OCI-LY7 (cell line): Measurements from ENCODE around the gene ASMTL. TPM values are rescaled to one million over a fixed set of nuclear protein-coding genes. Genes with fewer than 3 reads are reported as not detected.

Experiments used
- BruUV-seq: library from RNA; stranded (reverse); fragments of 400-500 nt; replicated peaks from 2 replicates; lab custom pipeline; 2021; lab: Mats Ljungman, UMichigan
- CTCF ChIA-PET: fragments of 300-600 bp; sonication (Branson Sonifier 250); formaldehyde crosslinking; loops from one replicate; lab custom pipeline; 2022; ENCODE audit warnings: antibody characterized with exemption; ENCODE audit not compliant: unreplicated experiment; lab: Charles Lee
- POLR2A ChIA-PET: fragments of 300-600 bp; sonication (Branson Sonifier 250); formaldehyde crosslinking; loops from one replicate; lab custom pipeline; 2022; ENCODE audit warnings: antibody characterized with exemption; lab: Charles Lee
- DNase-seq: peaks from one replicate; pipeline ENCODE4 v3.0.0-alpha.2; 2015; ENCODE audit warnings: low spot score
- H2AFZ ChIP-seq: fragments of 200-600 bp; sonication (generic), shearing (Covaris generic); 2 replicates; pipeline ENCODE4 v1.6.1; 2014; ENCODE audit warnings: mild to moderate bottlenecking, antibody characterized with exemption, low read length, moderate library complexity
- H3K27ac ChIP-seq: fragments of 200-600 bp; sonication (generic); 2 replicates; pipeline ENCODE4 v1.5.1; 2014; ENCODE audit warnings: mixed run types, low read depth, mild to moderate bottlenecking, moderate library complexity, low read length, inconsistent platforms; ENCODE audit not compliant: poor library complexity, severe bottlenecking
- H3K36me3 ChIP-seq: fragments of 200-600 bp; sonication (generic); 2 replicates; pipeline ENCODE4 v1.6.1; 2014; ENCODE audit warnings: mild to moderate bottlenecking, antibody characterized with exemption, low read length, moderate library complexity, mixed read lengths; ENCODE audit not compliant: insufficient read depth
- H3K4me1 ChIP-seq: fragments of 200-600 bp; sonication (generic); 2 replicates; pipeline ENCODE4 v1.5.1; 2014; ENCODE audit warnings: mild to moderate bottlenecking, low read length; ENCODE audit not compliant: insufficient read depth, poor library complexity, severe bottlenecking
- H3K4me2 ChIP-seq: fragments of 200-600 bp; sonication (generic); 2 replicates; pipeline ENCODE4 v1.6.1; 2014; ENCODE audit warnings: mild to moderate bottlenecking, low read length
- H3K4me3 ChIP-seq: fragments of 200-600 bp; sonication (generic); 2 replicates; pipeline ENCODE4 v1.5.1; 2014; ENCODE audit warnings: mild to moderate bottlenecking, low read depth, low read length; ENCODE audit not compliant: poor library complexity, severe bottlenecking
- H3K79me2 ChIP-seq: fragments of 200-600 bp; sonication (generic); 2 replicates; pipeline ENCODE4 v1.6.1; 2016; ENCODE audit warnings: low read depth, mild to moderate bottlenecking, low read length, moderate library complexity, mixed read lengths; ENCODE audit not compliant: insufficient read depth
- H3K9me2 ChIP-seq: fragments of 200-600 bp; sonication (generic); 2 replicates; pipeline ENCODE4 v1.6.1; 2016; ENCODE audit warnings: mild to moderate bottlenecking, low read length, mixed read lengths; ENCODE audit not compliant: insufficient read depth
- H3K9me3 ChIP-seq: fragments of 200-600 bp; sonication (generic); 2 replicates; pipeline ENCODE4 v1.6.1; 2014; ENCODE audit warnings: mild to moderate bottlenecking, mixed run types, low read length, mixed read lengths
- H4K20me1 ChIP-seq: fragments of 200-600 bp; sonication (generic); 2 replicates; pipeline ENCODE4 v1.6.1; 2014; ENCODE audit warnings: mild to moderate bottlenecking, antibody characterized with exemption, low read length, moderate library complexity, mixed read lengths; ENCODE audit not compliant: insufficient read depth
- EZH2phosphoT487 ChIP-seq: fragments of 200-600 bp; sonication (generic); IDR thresholded peaks from 2 replicates; pipeline ENCODE4 v1.6.1; 2018; ENCODE audit warnings: low read depth, borderline replicate concordance, mild to moderate bottlenecking, mixed run types, antibody characterized with exemption, low read length, moderate library complexity, mixed read lengths
- intact Hi-C: fragments of 100-400 bp; cut with micrococcal nuclease; formaldehyde crosslinking; loops from one replicate; pipeline ENCODE4 v1.10.0; 2022; ENCODE audit not compliant: unreplicated experiment
- total RNA-seq, 2 experiments: library from RNA; depleted of rRNA in 1 of 2; stranded (reverse); fragments of >200 nt in 1 of 2; shearing (Covaris generic) in 1 of 2; gene quantifications; 2 replicates each; pipeline ENCODE4 v1.2.3, GENCODE V29; 2014 to 2022
- TF ChIP-seq, protein P1 (sequence below): fragments of 200-600 bp; sonication (generic); conservative IDR thresholded peaks from 2 replicates; pipeline ENCODE4 v1.5.1; 2014; ENCODE audit warnings: mild to moderate bottlenecking, antibody characterized with exemption, low read length, moderate library complexity, mixed read lengths

Gene ASMTL
- total RNA-seq, 2 experiments from 2014 or later: 17.2 to 37.0 TPM

DNA sequence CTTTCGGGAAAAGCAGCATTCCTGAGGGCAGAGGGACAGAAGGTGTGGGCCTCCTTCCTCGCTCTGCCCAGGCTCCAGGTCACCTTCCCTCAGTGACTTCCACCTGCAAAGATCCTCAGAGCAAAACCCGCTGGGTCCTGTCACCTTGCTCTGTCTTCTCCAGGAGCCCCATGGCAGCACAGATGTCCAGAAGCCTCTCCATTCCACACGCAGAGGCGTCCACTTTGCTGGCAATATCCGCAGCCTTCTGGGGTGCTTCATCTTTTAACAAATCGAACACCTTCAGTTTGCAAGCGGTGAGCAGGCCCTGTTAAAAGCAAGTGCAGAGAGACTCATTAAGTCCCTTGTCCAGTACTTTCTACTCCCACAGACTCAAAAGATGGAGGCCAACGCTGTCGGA lies 27.3 kb downstream of the ASMTL start:
- Histone ChIP-seq H3K4me2 (no peak overlapping the region), H4K20me1 (no peaks in the 10 kb centered on the region), H2AFZ (no peak overlapping the region), H3K4me1 (no peaks in the 10 kb centered on the region), H3K36me3 (peaks cover 80% of the 10 kb centered on the region), H3K9me3 (peaks cover 16% of the 10 kb centered on the region), H3K9me2 (no peaks in the 10 kb centered on the region), H3K27ac (no peak overlapping the region), H3K4me3 (no peak overlapping the region), H3K79me2 (no peaks in the 10 kb centered on the region)
- no peak for TF ChIP-seq EZH2phosphoT487
- TF ChIP-seq, protein P1, sequence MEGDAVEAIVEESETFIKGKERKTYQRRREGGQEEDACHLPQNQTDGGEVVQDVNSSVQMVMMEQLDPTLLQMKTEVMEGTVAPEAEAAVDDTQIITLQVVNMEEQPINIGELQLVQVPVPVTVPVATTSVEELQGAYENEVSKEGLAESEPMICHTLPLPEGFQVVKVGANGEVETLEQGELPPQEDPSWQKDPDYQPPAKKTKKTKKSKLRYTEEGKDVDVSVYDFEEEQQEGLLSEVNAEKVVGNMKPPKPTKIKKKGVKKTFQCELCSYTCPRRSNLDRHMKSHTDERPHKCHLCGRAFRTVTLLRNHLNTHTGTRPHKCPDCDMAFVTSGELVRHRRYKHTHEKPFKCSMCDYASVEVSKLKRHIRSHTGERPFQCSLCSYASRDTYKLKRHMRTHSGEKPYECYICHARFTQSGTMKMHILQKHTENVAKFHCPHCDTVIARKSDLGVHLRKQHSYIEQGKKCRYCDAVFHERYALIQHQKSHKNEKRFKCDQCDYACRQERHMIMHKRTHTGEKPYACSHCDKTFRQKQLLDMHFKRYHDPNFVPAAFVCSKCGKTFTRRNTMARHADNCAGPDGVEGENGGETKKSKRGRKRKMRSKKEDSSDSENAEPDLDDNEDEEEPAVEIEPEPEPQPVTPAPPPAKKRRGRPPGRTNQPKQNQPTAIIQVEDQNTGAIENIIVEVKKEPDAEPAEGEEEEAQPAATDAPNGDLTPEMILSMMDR: no peak
- no TSS peak for BruUV-seq
- CTCF ChIA-PET: no interaction called here
- no peak for DNase-seq
- POLR2A ChIA-PET: no interaction called here
- intact Hi-C loops: no loop called here

DNA sequence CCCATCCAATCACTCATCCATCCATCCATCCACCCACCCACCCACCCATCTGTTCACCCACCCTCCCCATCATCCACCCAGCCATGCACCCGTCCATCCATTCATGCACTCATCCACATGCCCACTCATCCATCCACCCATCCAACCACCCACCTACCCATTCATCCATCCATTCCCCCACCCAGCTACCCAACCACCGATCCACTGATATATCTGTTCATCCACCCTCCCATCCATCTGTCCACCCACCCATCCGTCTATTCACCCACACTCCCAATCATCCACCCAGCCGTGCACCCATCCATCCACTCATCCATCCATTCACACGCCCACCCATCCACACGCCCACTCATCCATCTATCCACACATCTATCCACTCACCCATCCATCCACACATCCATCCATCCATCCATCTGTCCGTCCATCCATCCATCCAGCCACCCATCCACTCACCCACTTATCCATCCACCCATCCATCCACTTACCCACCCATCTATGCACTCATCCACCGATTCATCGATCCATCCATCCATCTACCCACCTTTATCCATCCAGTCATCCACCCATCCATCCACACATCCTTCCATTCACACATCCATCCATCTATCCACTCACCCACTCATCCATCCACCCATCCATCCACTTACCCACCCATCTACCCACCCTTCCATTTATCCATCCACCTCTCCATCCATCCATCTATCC lies 28.4 kb downstream of the ASMTL start:
- Histone ChIP-seq H3K4me1 (no peaks in the 10 kb centered on the region), H3K36me3 (peaks cover 87% of the 10 kb centered on the region), H4K20me1 (no peaks in the 10 kb centered on the region), H3K4me2 (no peak overlapping the region), H2AFZ (no peak overlapping the region), H3K27ac (no peak overlapping the region), H3K9me3 (peaks cover 16% of the 10 kb centered on the region), H3K4me3 (no peak overlapping the region), H3K79me2 (no peaks in the 10 kb centered on the region), H3K9me2 (no peaks in the 10 kb centered on the region)
- intact Hi-C loops: no loop called here
- TF ChIP-seq EZH2phosphoT487: no peak
- TF ChIP-seq, protein P1: no peak
- ChIA-PET POLR2A (no interaction called here), CTCF (no interaction called here)
- no TSS peak for BruUV-seq
- DNase-seq: no peak

DNA sequence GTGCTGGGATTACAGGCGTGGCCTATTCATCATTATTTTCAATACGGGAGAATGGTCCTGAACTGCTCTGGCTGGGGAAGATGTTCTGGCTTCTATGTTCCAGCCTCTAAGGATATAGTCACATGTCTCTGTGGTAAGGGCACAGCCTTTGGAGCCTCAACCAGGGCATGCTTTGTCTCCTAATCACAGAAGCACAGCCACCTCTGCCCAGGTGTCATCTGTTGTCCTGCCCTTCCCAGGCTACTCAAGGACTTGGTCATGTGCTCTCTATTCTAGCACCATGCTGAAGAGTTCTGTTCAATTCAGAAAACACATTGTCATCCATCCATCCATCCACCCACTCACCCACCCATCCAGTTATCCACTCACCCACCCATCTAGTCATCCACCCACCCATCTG lies 29.5 kb downstream of the ASMTL start:
- peaks cover 98% of the 10 kb centered on the region for H3K36me3 ChIP-seq
- BruUV-seq: no TSS peak
- CTCF ChIA-PET: no interaction called here

More for the DNA sequence above, 29.5 kb downstream of the ASMTL start:
- intact Hi-C loops: no loop called here
- no peaks in the 10 kb centered on the region for H4K20me1 ChIP-seq
- H3K79me2 ChIP-seq: no peaks in the 10 kb centered on the region
- H3K4me1 ChIP-seq: no peaks in the 10 kb centered on the region
- POLR2A ChIA-PET: no interaction called here
- H3K9me3 ChIP-seq: peaks cover 16% of the 10 kb centered on the region
- no peak overlapping the region for H2AFZ ChIP-seq
- TF ChIP-seq EZH2phosphoT487: no peak
- TF ChIP-seq, protein P1: no peak
- no peak for DNase-seq
- no peaks in the 10 kb centered on the region for H3K9me2 ChIP-seq
- no peak overlapping the region for H3K27ac ChIP-seq
- H3K4me2 ChIP-seq: no peak overlapping the region
- no peak overlapping the region for H3K4me3 ChIP-seq
